Psoas muscle (tissue), 8 donors: ENCODE data around the gene CAMTA1. TPM values are rescaled to one million over a fixed set of nuclear protein-coding genes. Genes with fewer than 3 reads are reported as not detected.

Experiments used
- ATAC-seq, 4 donors: fragments of 200-7000 bp; cut with Tn5 transposase; one replicate each; pipeline ENCODE4 v1.9.1; 2020; ENCODE audit warnings: moderate library complexity in 3 of 4, mild to moderate bottlenecking in 2 of 4
- DNase-seq, 2 donors: peaks; one replicate each; pipeline ENCODE4 v3.0.0-alpha.2; 2020
- H3K27ac ChIP-seq: fragments of 200-600 bp; one replicate; pipeline ENCODE4 v1.8.0; 2022
- H3K27me3 ChIP-seq, 3 donors: fragments of 200-600 bp in 1 of 3; one replicate each; pipeline versions ENCODE4 v1.6.1 to v1.8.0; 2013 to 2022; ENCODE audit warnings: low read length in 2 of 3, mild to moderate bottlenecking in 2 of 3, moderate library complexity in 1 of 3; ENCODE audit not compliant: insufficient read depth in 3 of 3
- H3K36me3 ChIP-seq, 2 donors: fragments of 200-600 bp in 1 of 2; one replicate each; pipeline versions ENCODE4 v1.6.1 to v1.8.0; 2013 to 2022; ENCODE audit warnings: low read depth in 1 of 2, mild to moderate bottlenecking in 1 of 2, moderate library complexity in 1 of 2; ENCODE audit not compliant: insufficient read depth in 1 of 2
- H3K4me1 ChIP-seq: fragments of 200-600 bp; one replicate; pipeline ENCODE4 v1.8.0; 2022
- H3K4me3 ChIP-seq: fragments of 200-600 bp; one replicate; pipeline ENCODE4 v1.8.0; 2022; ENCODE audit warnings: mild to moderate bottlenecking
- H3K9me3 ChIP-seq: fragments of 200-600 bp; one replicate; pipeline ENCODE4 v1.8.0; 2022
- WGBS, 3 donors: extraction: QIAGEN DNeasy Blood & Tissue Kit; methylation state at CpG; one replicate each; pipeline versions ENCODE4 v1.1.6 to v1.1.7; 2013; 5-methylcytosine and 5-hydroxymethylcytosine counted together
- intact Hi-C, 2 donors: fragments of 100-400 bp; cut with DNase I; formaldehyde crosslinking; loops; one replicate each; pipeline versions ENCODE4 v1.11.0 to v1.14.2; 2022
- polyA plus RNA-seq, 3 donors: library from polyadenylated mRNA; stranded (reverse); fragments of 200-250 nt; gene quantifications; one replicate each; pipeline ENCODE4 v1.2.3, GENCODE V29; 2013
- total RNA-seq, 4 donors: library from RNA; stranded (reverse); fragmentation: NEBNext Ultra II Directional in 2 of 4; extraction: Animal tissue kit (Norgen Biotek cat#: 25700) in 2 of 4; gene quantifications; one replicate each; pipeline versions ENCODE4 v1.2.1 to v1.2.4, GENCODE V29; 2021 to 2023
- TF ChIP-seq, protein P1 (sequence below): fragments of 200-600 bp; IDR thresholded peaks from one replicate; pipeline ENCODE4 v1.8.0; 2022; ENCODE audit warnings: antibody characterized with exemption
- donor health status: healthy with polysubstance abuse.
- donor health status: DM: no; HTN: no; CAD: no; lungs with moderate emphysema.
- donor health status: Bipolar disorder and iron deficiency.
- donor health status: healthy.
- donor health status: DM: yes; HTN: yes; CAD: no.
- donor health status: DM: no; HTN: no; CAD: no.
- donor health status: DM: no; HTN: no; CAD: no.
- donor health status: DM: yes; HTN: yes; CAD: no.

CAMTA1 gene
- total and polyA plus RNA-seq, 7 donors, result 64.6 to 206 (median 76.5) TPM

DNA sequence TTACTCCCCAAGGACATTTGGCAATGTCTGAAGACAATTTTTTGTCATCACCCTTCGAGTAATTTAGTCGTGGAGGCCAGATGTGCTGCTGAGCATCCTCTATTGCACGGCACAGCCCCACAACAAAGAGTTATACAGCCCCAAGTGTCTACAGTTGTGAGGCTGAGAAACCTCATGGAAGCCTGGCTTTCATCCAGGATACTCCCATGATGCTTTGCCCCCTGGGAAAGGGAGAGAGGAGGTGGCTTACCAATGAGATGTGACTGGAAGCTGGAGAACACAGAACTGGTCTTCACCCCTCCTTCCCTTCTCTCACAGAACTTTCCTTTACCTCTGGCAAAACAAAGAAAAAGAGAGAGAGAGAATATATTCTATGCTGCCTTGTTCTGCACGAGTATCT, 834.9 kb downstream of the CAMTA1 start:
- intact Hi-C loops, result no loop called here
- H3K27ac ChIP-seq, result no peak overlapping the region
- no peaks in the 10 kb centered on the region for H3K9me3 ChIP-seq
- DNase-seq (no peak), ATAC-seq (no peak)
- H3K4me1 ChIP-seq, result peaks cover 9% of the 10 kb centered on the region
- no peak overlapping the region for H3K4me3 ChIP-seq
- H3K27me3 ChIP-seq, result peaks cover 0 to 1% (median 0%) of the 10 kb centered on the region in 3 donors
- TF ChIP-seq, protein P1, sequence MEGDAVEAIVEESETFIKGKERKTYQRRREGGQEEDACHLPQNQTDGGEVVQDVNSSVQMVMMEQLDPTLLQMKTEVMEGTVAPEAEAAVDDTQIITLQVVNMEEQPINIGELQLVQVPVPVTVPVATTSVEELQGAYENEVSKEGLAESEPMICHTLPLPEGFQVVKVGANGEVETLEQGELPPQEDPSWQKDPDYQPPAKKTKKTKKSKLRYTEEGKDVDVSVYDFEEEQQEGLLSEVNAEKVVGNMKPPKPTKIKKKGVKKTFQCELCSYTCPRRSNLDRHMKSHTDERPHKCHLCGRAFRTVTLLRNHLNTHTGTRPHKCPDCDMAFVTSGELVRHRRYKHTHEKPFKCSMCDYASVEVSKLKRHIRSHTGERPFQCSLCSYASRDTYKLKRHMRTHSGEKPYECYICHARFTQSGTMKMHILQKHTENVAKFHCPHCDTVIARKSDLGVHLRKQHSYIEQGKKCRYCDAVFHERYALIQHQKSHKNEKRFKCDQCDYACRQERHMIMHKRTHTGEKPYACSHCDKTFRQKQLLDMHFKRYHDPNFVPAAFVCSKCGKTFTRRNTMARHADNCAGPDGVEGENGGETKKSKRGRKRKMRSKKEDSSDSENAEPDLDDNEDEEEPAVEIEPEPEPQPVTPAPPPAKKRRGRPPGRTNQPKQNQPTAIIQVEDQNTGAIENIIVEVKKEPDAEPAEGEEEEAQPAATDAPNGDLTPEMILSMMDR, result no peak
- no peaks in the 10 kb centered on the region for H3K36me3 ChIP-seq
- 52 to 55% (median 53%) methylated on average over 4 of the region's 4 CpGs for WGBS, 3 donors

DNA sequence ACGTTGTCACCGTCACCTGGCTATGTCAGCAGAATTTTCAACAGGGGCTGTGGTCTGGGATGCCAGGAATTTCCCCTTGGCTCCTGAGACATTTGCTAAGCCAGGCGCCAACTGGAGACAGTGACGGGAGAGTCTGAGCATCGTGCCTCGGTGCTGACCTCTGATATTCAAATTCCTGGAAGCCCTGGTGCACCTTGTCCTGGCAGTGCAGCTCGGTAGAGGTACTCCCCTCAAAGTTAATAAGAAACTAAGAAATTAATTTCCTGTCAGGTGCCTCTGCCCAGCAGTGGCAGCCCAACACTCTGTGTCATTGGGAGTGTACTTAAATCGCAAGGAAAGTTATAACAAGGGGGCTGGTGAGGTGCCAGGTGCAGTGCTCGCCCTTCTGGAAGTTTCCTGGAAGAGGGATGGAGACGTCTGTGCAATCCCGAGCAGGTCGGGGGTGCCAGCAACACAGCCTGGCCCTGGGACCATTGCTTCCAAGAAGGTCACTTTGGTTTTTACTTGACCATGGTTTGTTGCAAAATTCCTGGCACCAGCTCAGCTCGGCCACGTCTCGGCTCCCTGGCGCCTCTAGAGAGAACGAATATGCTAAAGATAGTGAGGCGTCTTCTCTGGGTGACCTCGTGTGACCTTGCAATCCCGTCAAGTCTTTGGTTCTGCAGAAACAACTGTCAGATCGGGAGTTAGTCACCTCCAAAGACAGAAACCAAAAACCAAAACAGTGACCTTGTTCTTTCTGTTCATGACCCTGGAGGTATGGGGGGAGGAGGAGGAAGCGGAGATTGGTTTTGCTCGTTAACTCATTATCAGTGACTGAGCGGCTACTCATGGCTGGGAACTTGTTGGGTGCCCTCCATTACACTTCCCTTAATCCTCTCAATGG, 836.3 kb downstream of the CAMTA1 start:
- no peaks in the 10 kb centered on the region for H3K9me3 ChIP-seq
- peak in 3 of 4 donors; percentile 33 to 58 (median 56) for ATAC-seq
- H3K27ac ChIP-seq, result no peak overlapping the region
- TF ChIP-seq, protein P1, result no peak
- WGBS, 3 donors, result 40 to 44% (median 41%) methylated on average over 24 of the region's 24 CpGs
- peaks cover 0 to 1% (median 0%) of the 10 kb centered on the region in 3 donors for H3K27me3 ChIP-seq
- H3K4me3 ChIP-seq, result no peak overlapping the region
- H3K36me3 ChIP-seq, result no peaks in the 10 kb centered on the region
- peaks cover 8% of the 10 kb centered on the region for H3K4me1 ChIP-seq
- DNase-seq, result peak; percentile 31 to 53
- intact Hi-C loops, result no loop called here

DNA sequence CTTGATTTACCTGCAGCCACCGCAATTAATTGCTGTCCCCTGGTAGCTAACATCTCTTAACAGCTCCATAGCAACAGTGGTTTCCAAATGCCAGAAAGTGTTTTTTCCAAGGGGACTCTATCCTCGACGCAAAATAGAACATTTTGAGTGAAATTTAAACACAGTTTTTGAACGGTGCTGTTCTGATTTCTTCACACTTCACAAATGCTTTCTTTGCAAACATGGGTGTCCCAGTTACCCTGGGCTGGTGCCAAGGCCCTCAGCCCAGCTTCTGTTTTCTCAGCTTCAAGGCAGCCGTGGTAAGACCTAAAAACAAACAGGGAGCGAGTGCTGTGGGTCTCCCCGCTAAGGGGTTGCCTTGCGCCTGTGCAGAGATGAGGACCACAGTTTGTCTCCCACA, 838.6 kb downstream of the CAMTA1 start:
- WGBS, 3 donors, result 74 to 86% (median 84%) methylated on average over 8 of the region's 8 CpGs
- no peak overlapping the region for H3K4me3 ChIP-seq
- DNase-seq, result no peak
- TF ChIP-seq, protein P1, result no peak
- intact Hi-C loops, result no loop called here
- no peak for ATAC-seq
- H3K27me3 ChIP-seq, result peaks cover 0 to 2% (median 1%) of the 10 kb centered on the region in 3 donors
- no peaks in the 10 kb centered on the region for H3K4me1 ChIP-seq
- H3K27ac ChIP-seq, result no peak overlapping the region
- no peaks in the 10 kb centered on the region for H3K36me3 ChIP-seq
- no peaks in the 10 kb centered on the region for H3K9me3 ChIP-seq

DNA sequence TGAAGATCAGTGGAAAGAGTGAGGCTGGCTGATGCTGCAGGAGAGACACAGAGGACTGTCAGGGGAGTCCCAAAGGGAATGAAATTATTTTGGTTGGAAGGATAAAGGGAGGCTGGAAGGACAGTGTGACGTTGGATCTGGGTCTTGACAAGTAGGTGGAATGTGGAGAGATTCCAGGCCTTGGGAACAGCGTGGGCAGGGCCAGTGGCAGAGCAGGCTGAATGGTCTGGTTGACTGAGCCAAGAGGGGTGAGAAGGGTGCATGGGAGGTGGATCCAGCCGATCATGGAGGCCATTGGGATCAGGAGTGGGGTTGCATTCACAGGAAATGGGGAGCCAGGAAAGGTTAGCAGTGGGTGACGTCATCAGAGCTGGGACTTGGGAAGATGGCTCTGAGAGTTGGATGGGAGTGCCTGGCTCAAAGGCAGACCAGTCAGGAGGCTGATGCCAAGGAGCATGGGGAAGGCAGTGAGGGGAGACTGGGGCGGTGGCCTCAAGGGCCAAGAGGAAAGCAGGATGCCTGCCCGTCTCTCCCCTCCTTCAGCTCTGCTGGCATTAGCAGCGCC, 839.6 kb downstream of the CAMTA1 start:
- no peak for ATAC-seq

More for the DNA sequence above, 839.6 kb downstream of the CAMTA1 start:
- no peak overlapping the region for H3K4me3 ChIP-seq
- 67 to 76% (median 71%) methylated on average over 7 of the region's 7 CpGs for WGBS, 3 donors
- TF ChIP-seq, protein P1, result no peak
- peaks cover 0 to 2% (median 1%) of the 10 kb centered on the region in 3 donors for H3K27me3 ChIP-seq
- H3K4me1 ChIP-seq, result no peaks in the 10 kb centered on the region
- H3K36me3 ChIP-seq, result no peaks in the 10 kb centered on the region
- intact Hi-C loops, result no loop called here
- no peaks in the 10 kb centered on the region for H3K9me3 ChIP-seq
- peak in 1 of 2 donors; percentile 3 for DNase-seq
- H3K27ac ChIP-seq, result no peak overlapping the region
